ENCODE measurements around the gene SPATA2L. TPM values are rescaled to one million over a fixed set of nuclear protein-coding genes. Genes with fewer than 3 reads are reported as not detected.
"Not testable (repeated sequence)": the region's sequence is repeated elsewhere in the genome, so short reads cannot be mapped to it uniquely, and the experiment has no call there.

SPATA2L gene
- total and polyA plus RNA-seq, 8 donors, result 9.7 to 41.4 (median 12.8) TPM; not detected in 1

GRCh38 chr16:89672177-89672941 lies 29.1 kb downstream of the SPATA2L start:
- peaks cover 0 to 8% (median 0%) of the 10 kb centered on the region in 4 donors for H3K36me3 ChIP-seq
- DNase-seq, result no peak
- no peak overlapping the region for H3K27ac ChIP-seq
- H3K27me3 ChIP-seq, result no peaks in the 10 kb centered on the region
- TF ChIP-seq POLR2A (IDR thresholded peaks at IDR 0.05) (no peak), CTCF (IDR thresholded peaks at IDR 0.05) (no peak), EP300 (IDR thresholded peaks at IDR 0.05) (no peak), POLR2AphosphoS5 (IDR thresholded peaks at IDR 0.05) (no peak)
- WGBS, 5 donors, result 86 to 91% (median 88%) methylated on average over 16 of the region's 16 CpGs
- H3K4me1 ChIP-seq, result no peaks in the 10 kb centered on the region
- intact Hi-C loops (cut with DNase I; ENCODE audit: low total_unique reads), result no loop called here
- H3K4me3 ChIP-seq, result no peak overlapping the region
- no peaks in the 10 kb centered on the region for H3K9me3 ChIP-seq

GRCh38 chr16:89671565-89671964 lies 29.9 kb downstream of the SPATA2L start:
- H3K4me3 ChIP-seq; H3K9me3 ChIP-seq; DNase-seq; H3K27ac ChIP-seq; H3K27me3 ChIP-seq; H3K36me3 ChIP-seq; intact Hi-C loops (cut with DNase I; ENCODE audit: low total_unique reads); H3K4me1 ChIP-seq: not testable (repeated sequence)
- 87 to 97% (median 92%) methylated on average over 4 of the region's 4 CpGs for WGBS, 5 donors

GRCh38 chr16:89670496-89671431 lies 30.7 kb downstream of the SPATA2L start:
- H3K9me3 ChIP-seq, result no peaks in the 10 kb centered on the region
- peaks cover 0 to 8% (median 0%) of the 10 kb centered on the region in 4 donors for H3K36me3 ChIP-seq

GRCh38 chr16:89669755-89670154 lies 31.8 kb downstream of the SPATA2L start:
- 79 to 93% (median 88%) methylated on average over 10 to 13 of the region's 13 CpGs for whole genome bisulfite sequencing, 5 donors
- TF ChIP-seq EP300 (IDR thresholded peaks at IDR 0.05) (no peak), CTCF (IDR thresholded peaks at IDR 0.05) (no peak), POLR2A (IDR thresholded peaks at IDR 0.05) (no peak), POLR2AphosphoS5 (IDR thresholded peaks at IDR 0.05) (no peak)

More at GRCh38 chr16:89670496-89671431, 30.7 kb downstream of the SPATA2L start:
- Histone ChIP-seq H3K4me3 (no peak overlapping the region), H3K4me1 (no peaks in the 10 kb centered on the region), H3K27ac (no peak overlapping the region), H3K27me3 (no peaks in the 10 kb centered on the region)
- no peak for TF ChIP-seq POLR2A (IDR thresholded peaks at IDR 0.05)
- no peak for TF ChIP-seq POLR2AphosphoS5 (IDR thresholded peaks at IDR 0.05)
- no peak for TF ChIP-seq EP300 (IDR thresholded peaks at IDR 0.05)
- no peak for TF ChIP-seq CTCF (IDR thresholded peaks at IDR 0.05)
- intact Hi-C loops (cut with DNase I; ENCODE audit: low total_unique reads), result no loop called here
- WGBS, 5 donors, result 75 to 82% (median 80%) methylated on average over 10 of the region's 10 CpGs
- DNase-seq, result no peak

More at GRCh38 chr16:89669755-89670154, 31.8 kb downstream of the SPATA2L start:
- no peaks in the 10 kb centered on the region for H3K4me1 ChIP-seq
- no peak for DNase-seq
- H3K9me3 ChIP-seq, result no peaks in the 10 kb centered on the region
- H3K27me3 ChIP-seq, result no peaks in the 10 kb centered on the region
- H3K36me3 ChIP-seq, result peaks cover 0 to 8% (median 0%) of the 10 kb centered on the region in 4 donors
- H3K27ac ChIP-seq, result no peak overlapping the region
- no peak overlapping the region for H3K4me3 ChIP-seq
- intact Hi-C loops (cut with DNase I; ENCODE audit: low total_unique reads), result no loop called here

All from stomach (tissue), 9 donors.